ENCODE data around the gene CBL.

- TF ChIP-seq, protein P1, sequence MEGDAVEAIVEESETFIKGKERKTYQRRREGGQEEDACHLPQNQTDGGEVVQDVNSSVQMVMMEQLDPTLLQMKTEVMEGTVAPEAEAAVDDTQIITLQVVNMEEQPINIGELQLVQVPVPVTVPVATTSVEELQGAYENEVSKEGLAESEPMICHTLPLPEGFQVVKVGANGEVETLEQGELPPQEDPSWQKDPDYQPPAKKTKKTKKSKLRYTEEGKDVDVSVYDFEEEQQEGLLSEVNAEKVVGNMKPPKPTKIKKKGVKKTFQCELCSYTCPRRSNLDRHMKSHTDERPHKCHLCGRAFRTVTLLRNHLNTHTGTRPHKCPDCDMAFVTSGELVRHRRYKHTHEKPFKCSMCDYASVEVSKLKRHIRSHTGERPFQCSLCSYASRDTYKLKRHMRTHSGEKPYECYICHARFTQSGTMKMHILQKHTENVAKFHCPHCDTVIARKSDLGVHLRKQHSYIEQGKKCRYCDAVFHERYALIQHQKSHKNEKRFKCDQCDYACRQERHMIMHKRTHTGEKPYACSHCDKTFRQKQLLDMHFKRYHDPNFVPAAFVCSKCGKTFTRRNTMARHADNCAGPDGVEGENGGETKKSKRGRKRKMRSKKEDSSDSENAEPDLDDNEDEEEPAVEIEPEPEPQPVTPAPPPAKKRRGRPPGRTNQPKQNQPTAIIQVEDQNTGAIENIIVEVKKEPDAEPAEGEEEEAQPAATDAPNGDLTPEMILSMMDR (IDR thresholded peaks at IDR 0.05): no peak
- TF ChIP-seq POLR2A (IDR thresholded peaks at IDR 0.05): no peak
Observed at GRCh38 chr11:119254239-119254638, 48.1 kb downstream of the CBL start.
